OCI-M2 (cell line): ENCODE measurements around the gene KCNQ5.

ENCODE experiments used
- DNase-seq: peaks from one replicate; lab custom pipeline; 2025; ENCODE audit not compliant: unreplicated experiment; lab: John Stamatoyannopoulos, UW

Gene KCNQ5

DNA sequence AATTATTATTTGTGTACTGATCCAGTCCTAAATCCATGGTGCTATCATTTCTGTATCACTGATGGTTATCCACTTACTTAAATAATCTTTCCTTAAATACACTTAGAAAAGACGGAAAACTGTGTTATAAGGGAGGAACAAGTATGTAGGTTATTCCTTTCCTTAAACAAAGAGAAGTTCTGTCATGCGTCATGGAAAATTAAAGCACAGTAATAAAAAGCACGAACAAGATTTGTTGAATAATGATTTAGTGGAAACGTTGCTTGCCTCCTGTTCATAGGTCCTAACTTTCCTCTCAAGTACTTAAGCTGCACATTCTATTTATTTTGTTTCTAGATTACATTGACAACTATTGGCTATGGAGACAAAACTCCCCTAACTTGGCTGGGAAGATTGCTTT lies 483.1 kb downstream of the KCNQ5 start:
- no peak for DNase-seq

DNA sequence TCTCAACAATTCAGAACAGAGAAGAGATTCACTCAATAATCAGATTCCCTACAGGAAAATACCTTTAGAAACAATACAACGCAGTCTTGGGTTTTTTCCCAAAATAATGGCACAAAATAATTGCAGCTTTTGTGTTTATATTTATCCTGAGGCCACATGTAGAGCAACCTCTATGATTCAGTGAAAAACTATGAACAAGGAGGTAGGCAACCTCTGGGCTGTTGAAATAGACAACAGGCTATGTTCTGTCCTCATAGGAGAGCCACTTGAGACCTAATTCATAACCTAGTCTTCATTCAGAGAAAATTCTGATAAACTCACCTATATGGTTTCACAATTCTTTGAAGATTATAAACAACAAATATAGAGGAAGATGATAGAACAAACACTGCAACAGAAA lies 485.2 kb downstream of the KCNQ5 start:
- DNase-seq = no peak

GRCh38 chr6:73108949-73109348 lies 487.1 kb downstream of the KCNQ5 start:
- no peak for DNase-seq

DNA sequence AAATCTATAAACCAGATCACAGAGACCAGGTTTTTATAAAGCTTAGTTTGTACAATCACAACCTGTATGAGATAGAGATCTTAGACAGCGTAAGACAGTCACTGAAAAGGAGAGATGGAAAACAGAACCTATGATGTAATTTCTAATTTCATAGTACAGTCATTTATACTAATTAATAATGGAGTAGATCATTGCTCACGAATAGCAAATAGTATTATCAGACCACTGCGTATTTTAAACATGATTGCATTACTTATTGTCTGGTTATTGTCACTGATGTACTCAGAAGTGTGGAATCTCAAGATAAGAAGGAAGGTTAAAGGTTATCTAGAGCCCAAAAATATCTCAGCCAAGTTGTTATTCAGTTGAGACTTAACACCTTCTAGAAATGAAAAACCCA lies 487.8 kb downstream of the KCNQ5 start:
- no peak for DNase-seq

DNA sequence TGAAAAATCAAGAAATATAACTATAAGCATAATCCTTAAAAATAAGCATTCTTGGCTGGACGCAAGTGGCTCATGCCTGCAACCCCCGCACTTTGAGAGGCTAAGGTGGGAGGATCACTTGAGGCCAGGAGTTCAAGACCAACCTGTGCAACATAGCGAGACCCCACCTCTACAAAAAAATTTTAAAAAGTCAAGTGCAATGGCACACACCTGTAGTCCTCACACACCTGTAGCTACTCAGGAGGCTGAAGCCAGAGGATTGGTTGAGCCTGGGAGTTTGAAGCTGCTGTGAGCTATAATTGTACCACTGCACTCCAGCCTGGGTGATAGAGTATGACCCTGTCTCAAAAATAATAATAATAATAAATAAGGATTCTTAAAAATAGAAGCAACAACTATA lies 494.5 kb downstream of the KCNQ5 start:
- DNase-seq = no peak

DNA sequence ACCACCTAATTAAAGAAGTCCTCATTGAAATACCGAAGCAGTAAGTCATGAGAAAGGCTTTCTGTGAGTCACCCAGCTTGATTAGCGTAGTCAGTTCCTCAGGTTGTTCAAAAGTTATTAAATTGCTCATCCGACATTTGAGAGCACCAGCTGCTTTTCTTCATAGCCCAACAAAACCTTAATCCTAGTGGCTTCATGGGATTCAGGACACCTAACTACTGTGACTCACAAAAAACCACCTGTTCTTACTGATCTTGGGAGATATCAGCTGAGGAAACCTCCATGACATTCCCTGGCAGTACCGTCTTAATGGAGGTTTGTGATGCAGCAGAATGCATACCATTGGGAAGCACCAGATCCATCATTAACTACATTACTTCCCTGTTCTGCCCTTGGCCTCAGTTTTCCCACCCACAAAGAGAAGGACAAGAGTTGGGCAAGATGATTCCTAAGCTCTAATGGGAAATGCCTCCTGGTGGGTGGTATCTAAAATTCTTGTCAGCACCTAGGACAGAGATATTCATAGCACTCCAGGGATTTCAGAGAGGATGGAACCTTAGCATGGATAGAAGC lies 499.6 kb downstream of the KCNQ5 start:
- DNase-seq = no peak

DNA sequence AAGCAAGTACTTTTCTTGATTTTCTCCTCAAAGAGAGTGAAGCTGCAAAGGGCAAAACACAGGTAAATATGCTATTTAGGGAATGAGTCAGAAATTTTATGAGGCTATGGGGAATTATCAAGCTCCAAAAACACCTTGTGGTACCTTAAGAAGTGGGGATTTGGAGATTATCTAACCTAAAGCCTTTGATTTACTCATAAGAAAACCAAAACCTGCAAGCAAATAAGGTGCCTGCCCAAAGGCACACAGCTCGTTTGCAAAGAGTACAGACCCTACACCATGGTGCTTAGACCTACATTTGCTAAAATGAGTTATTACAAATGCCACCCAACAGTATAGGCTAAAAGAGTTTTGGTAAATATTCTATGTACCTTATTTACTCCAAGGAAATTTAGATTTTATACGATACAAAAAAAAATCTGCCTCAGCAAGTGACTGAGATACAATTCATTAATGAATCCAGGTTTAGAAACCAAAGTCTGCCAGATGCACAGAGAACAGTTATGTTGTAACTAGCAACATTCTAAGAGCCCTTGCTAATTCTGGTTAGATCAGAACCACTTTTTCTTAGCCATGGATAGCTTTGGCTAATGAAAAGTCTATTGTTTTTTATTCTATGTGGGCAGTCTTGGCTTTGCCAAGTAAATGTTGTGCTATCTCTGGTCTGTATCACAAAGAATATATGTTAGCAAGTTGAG lies 501.9 kb downstream of the KCNQ5 start:
- no peak for DNase-seq

- DNase-seq = peak; percentile 16
Measured at GRCh38 chr6:73129653-73130443, 508.0 kb downstream of the KCNQ5 start.

DNA sequence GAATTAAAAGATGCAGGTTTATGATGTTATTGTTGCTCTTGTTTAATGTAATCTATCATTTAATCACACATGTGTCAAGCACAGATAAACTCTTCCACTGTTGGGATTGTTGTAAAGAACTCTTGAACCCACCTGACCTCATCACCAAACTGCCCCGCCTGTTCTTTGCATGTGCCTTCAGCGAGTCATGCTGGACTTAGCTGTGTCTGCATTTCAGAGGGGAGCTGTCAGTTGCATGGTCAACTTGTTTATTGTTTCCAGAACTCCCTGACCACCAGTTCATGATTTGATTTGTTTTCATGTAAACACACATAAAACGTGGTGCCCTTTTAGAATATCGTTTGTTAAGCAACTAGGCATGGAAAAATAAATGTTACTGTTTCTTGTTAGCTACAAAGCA lies 509.8 kb downstream of the KCNQ5 start:
- no peak for DNase-seq

GRCh38 chr6:73134588-73134987 lies 512.7 kb downstream of the KCNQ5 start:
- no peak for DNase-seq

DNA sequence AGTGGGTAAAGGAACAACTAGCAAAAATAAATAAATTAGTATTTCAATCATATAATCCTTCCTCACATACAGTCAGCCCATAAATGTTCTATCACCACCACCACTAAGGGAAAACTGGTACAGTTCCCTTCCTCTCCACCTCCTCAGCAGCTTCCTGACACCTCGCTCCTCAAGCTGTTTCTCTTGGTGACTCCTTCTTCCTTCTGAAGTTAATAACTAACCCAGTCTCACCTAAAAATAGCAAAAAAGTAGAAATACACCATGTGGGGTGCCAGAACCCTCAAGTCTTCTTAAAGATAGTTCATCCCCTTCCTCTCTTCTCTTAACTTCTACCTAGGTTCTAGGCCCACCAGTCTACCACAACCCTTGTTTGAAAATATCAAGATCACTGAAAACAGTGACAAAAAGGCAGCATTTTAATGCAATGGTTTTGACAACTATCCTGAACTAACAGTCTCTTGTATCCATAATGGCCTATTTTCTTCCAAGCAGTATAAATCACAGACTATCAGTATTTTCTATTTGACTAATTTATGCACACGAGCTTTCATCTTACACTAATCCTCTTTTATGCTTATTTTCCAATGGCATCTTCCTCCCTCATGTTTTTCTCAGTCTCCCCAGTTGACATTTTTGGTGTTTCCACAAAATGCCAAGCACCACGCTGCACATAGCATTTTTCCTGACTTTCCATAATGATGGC lies 518.0 kb downstream of the KCNQ5 start:
- no peak for DNase-seq

DNA sequence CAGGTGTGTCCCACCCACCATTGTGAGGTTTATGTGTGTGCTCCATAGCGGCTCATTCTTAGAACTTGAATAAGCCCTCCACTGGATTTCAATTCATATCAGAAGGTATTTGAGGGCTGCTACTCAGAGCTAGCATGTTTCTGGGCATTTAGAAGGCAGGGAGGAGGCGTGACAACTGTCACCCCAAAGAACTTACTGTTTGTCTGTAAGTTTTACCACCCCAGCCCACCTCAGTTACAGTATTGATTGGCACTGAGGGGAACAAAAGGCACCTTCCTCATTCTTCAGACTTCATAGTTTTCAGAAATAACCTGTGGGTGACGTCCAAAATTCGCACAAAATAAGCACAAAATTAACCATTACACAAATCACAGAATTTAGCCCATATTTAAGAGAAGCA lies 521.7 kb downstream of the KCNQ5 start:
- DNase-seq = no peak

DNA sequence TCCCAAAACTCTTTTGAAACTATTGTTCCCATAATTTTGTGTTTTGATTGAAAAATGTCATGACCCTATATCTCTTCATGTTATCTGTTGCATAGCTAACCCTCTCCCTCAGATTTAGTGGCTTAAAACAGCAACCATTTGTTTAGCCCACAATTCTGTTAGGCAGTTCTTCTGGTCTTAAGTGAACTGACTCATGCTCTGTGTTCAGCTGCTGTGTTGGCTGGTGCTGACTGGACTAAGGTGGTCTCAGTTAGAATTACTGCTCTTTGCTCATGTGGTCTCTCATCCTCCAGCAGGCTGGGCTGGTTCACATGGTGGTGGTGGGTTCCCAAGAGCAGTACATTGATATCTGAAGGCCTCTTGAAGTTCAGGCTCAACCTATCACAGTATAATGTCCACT lies 522.7 kb downstream of the KCNQ5 start:
- no peak for DNase-seq

- DNase-seq = no peak
Measured at GRCh38 chr6:73145690-73146089, 523.8 kb downstream of the KCNQ5 start.

DNA sequence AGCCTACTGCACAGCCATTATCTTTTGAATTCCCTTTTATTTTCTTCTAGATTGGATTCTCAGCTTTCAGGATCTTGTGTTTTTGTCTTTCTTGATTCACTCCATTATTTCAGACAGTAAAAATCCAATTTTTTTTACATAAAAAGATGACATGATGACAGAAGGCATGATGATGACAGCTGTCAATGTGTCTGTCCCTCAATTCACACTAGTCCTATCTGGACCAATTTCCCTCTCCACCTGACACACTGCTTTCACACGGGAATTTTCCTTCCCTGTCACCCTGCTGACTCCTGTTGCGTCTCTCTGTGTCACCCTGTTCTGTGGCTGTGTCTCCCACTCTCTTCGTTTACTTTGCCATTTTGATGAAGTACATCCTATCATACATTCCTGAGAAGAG lies 529.9 kb downstream of the KCNQ5 start:
- no peak for DNase-seq

GRCh38 chr6:73152556-73152955 lies 530.7 kb downstream of the KCNQ5 start:
- no peak for DNase-seq

GRCh38 chr6:73152966-73153757 lies 531.3 kb downstream of the KCNQ5 start:
- DNase-seq = no peak

- DNase-seq = no peak
Measured at GRCh38 chr6:73156793-73157767, 535.2 kb downstream of the KCNQ5 start.

DNA sequence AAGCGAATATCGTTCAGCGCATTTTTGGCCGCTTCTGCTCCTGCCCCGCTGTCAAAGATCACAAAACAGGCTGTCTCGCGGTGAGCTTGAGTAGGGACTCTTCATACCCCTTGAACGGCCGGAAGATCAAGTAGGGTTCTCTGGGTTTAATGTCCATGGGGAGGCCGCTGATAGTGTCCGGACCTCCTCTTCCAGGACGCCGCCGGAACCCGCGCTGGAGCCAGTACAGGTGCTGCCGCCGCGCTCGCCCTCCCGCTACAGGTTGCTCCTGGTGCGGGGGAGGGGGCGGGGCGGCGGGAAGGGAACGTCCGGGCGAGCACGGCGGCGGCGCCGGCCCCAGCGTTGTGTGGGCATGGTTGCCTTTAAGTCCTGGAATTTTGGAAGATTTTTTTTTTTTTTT lies 536.0 kb downstream of the KCNQ5 start:
- no peak for DNase-seq

- no peak for DNase-seq
Measured at GRCh38 chr6:73169111-73169510, 547.2 kb downstream of the KCNQ5 start.
